NOMO-1 treated with dmso at 0.1 percent for 144 hours (cell line): ENCODE results near the gene BIN1.
"Not testable (repeated sequence)": the region's sequence is repeated elsewhere in the genome, so short reads cannot be mapped to it uniquely, and the experiment has no call there.

Experiments
- DNase-seq: peaks from one replicate; lab custom pipeline; 2025; ENCODE audit not compliant: unreplicated experiment; lab: John Stamatoyannopoulos, UW

The BIN1 gene

DNA sequence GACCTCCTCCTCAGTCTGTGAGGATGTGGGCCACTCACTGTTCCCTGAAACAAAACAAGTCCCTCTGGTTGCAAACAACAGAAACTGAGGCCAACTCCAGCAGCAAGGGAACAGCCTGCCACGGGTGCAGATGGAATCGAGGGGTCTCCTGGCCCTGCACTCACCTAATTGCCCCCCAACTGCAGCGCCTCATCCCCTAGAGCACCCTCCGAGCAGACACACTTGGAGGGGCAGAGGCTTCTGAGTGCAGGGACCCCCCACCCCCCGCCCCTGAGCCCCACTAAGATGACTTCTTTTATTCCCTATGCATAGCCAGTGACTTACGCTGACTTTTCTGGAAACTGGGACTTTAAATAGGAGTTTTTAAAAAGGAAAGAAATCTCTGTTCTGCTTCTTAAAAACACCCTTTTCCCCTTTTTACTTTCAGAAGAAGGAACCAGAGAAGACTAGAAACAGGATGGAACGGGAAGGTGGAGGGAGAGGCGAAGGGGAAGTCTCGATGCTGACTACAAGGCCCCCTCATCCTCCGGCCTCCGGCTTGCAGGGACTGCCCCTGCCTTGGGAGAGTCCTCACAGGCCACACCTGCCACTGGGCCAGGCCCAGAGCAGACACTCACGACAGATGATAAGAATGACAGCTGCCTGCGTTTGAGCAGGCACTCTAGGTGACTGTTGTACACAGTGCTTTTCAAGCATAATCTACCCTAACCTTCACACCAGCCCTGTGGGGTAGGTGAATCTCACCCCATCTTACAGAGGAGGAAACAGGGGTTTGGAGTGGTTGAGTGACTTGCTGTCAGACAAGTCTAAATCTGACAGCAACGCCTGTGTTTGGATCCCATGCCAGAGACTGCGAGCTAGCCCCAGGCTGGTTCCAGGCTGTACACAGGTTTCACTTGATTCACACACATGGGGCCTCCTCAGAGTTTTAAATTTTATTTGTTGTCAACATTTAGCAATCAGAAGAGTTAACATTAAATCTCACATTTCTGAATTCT is 28.2 kb upstream of the BIN1 start:
- DNase-seq: peak; percentile 28

DNA sequence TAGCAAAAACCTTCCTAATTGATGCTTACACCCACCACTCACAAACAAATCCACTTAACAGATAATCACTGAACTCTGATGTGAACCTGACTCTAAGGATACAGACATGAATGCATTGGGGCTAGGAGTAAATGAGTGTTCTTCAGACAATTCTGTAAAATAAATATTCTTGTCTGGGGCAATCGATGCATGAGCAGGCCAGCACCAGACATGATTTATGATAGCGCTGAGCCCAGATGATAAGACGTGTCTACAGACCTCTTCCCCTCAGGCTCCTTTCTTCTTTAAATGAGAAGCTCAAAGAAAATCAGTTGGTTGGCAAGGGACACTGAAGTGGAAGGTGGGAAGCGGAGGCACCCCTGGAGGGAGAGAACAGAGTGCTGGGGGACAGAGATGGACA is 27.3 kb upstream of the BIN1 start:
- no peak for DNase-seq

DNA sequence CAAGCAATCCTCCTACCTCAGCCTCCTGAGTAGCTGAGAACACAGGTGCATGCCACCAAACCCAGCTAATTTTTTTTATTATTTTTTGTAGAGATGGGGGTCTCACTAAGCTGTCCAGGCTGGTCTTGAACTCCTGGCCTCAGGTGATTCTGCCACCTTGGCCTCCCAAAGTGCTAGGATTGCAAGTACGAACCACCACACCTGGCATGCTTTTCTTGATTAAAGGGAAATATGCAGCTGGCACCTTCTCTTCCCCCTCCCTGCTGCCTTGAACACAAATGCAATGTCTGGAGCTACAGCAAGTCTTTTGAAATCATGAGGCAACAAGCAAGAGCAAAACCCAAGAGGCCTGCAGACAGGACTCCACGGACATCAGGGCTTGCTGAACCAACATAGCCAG is 26.8 kb upstream of the BIN1 start:
- no peak for DNase-seq

DNA sequence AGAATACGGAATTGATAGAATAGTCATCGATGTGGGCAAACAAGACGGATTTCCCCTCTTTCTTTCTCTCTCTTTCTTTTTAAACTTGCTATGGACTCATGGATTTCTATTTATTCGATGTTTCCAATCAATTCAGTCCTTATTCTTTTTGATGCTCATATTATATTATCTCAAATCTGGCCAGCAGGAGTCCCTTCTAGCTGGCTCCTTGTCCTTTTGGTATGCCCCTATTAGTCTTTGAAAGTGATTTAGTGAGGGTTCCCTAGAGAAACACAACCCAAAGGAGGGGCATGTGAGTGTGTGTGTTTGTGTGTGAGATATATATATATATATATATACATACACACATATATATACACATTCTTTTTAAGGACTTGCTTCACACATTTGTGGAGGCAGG is 23.5 kb upstream of the BIN1 start:
- DNase-seq: no peak

DNA sequence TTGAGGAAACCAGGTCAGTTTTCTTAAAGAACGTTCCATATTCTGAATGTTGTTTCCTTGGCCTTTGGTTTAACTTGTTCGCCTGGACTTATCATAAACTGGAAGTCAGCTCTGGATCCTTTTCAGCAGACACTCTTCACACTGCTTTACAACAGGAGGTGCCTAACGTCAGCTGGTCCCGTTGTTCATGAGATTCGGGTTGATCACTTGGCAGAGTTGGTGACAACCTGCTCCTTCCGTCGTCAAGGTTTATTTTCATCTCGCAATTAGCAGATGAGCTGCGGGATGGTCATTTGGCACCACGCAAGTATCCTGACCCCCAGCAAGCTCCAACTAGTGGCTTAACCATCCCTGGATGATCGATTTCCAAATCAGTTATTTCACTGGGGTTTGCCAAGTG is 23.0 kb upstream of the BIN1 start:
- DNase-seq: no peak

DNA sequence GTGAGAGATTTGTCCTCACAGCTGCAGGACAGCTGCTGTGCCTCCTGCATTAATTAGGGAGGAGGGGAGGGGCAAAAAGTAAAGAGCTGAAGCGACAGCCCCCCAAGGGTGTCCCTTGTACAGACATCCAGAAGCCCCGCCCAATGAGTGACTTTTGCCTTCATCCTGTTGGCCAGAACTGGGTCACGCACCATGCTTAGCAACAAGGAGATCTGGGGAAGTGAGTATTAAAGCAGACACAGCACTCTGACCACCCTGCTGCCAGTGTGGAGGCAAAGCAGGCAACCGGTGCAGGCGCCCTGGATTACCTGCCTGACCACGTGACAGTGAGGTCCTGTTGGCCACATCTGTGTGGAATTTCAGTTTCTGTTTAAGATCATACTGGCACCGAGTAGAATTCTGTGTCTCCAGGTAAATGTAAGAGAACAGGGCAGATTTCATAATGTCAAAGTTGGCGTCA is 21.5 kb upstream of the BIN1 start:
- DNase-seq: no peak

DNA sequence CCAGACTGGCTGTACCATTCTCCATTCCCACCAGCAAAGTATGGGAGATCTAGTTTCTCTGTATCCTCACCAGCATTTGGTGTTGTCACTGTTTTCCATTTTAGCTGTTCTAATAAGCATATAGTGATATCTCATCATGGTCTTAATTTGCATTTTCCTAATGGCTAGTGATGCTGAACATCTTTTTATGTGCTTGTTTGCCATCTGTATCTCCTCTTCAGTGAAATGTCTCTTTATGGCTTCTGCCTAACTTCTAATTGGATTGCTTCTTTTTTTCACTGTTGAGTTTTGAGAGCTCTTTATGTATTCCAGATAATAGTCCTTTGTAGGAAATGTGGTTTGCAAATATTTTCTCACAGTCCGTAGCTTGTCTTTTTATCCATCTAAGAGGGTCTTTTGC is 18.9 kb upstream of the BIN1 start:
- DNase-seq: no peak

DNA sequence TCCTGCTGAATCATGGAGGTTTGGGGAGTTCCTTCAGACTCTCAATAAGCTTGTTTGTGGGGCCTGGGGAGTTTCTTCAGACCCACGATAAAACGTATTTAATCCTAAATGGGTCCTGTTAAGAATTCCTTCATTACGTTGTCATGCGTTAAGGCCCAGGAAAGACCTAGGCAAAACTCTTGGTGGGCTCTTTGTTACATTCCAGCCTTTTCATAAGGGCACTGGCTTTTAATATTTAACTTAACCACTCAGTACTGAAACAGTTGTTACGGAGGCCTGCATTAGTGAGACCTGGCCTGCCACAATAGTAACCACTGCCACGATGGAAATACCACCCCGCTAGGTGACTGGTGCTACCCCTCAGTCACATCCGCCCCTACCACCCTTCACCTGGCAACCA is 17.5 kb upstream of the BIN1 start:
- no peak for DNase-seq

DNA sequence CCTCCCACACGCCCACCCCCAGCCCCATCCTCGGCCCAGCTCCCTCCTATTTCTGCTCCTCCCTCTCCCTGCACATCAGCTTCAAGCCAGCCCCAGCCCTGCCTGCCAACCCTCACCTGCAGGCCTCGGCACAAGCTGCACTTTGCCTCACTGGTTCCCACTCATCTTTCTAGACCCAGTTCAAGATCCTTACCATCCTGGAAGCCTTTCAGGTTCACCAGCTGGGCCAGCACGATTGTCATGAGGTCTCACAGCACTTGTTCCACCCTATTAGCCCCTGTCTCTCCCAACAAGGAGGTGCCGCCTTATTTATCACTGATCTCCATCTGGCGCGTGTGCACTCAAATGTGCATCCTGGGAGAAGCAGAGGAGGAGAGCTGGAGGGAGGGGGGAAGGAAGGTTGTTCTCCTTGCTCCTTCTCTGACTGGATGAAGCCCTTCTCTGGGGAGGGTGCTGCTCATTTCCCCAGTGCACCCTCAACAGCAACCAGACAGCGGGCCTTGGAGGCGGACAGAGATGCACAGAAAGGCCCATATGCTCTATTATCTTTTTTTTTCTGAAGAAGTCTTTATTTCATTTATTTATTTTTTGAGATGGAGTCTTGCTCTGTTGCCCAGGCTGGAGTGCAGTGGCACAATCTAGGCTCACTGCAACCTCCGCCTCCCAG is 15.5 kb upstream of the BIN1 start:
- DNase-seq: no peak

DNA sequence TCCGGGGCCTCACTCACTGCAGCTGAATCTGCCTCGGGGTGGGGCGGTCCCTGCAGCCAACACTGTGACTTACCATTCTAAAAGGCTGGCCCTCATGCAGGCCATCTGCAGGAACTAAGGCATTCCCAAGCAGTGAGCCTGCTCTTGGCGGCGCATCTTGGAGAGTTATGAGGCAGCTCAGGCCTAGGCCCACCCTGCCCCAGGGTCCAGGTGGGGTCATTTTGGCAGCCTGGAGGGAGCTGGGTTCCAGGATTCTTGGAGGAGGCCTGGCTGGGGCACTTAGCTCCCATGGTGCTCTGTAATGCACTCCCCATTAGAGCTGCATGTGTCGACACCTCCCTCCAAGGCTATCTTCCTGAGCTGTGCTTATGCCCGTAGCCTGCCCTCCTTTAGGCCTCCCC is 14.8 kb upstream of the BIN1 start:
- DNase-seq: no peak

DNA sequence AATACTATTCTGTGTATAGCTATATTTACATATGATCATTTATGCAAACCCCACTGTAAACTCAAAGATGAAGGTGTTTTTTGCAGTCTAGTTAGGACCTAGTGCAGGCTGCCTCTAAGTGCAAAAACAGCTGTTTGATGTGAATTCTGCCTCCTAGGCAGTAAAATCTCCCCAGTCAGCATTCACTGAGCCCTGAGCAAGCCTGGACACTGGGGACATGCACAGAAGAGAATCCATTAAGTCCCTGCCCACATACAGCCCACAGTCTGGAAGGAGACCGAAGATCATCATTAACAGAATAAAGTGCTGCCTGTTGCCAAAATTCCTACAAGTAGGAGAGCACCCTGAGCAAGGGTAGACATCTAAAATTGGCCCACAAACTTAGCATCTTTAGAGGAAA is 14.4 kb upstream of the BIN1 start:
- DNase-seq: no peak

DNA sequence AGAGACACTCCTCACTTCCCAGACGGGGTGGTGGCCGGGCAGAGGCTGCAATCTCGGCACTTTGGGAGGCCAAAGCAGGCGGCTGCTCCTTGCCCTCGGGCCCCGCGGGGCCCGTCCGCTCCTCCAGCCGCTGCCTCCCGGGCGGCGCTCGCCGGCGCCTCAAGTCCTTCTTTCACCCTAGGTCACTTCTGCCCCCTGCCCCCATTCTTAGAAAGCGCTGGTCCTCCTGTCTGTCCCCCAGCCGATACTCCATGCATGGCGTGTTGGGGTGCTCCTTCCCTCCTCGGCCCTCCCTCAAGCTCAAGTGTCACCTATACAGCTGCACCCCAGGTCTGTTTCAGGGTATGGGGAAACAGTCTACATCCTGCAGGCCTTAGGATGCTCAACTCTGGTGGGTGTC is 13.5 kb upstream of the BIN1 start:
- not testable (repeated sequence) for DNase-seq

DNA sequence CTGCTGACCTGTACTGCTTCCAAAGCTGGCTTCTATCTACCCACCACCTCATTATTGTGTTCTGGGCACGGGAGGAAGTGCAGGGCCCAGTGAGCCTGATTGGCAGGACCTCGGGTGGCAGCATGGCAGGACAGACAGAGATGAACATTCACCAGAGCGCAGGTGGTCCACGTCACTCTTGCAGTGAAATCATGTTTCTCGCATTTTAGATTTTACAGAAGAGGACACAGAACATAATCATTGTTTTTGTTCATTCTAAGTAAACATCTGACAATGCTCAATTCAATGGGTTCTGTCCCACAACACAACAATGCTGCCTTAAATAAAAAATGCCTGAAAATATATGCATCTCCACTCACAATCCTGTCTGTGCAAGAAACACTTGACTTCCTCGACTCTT is 11.5 kb upstream of the BIN1 start:
- no peak for DNase-seq

DNA sequence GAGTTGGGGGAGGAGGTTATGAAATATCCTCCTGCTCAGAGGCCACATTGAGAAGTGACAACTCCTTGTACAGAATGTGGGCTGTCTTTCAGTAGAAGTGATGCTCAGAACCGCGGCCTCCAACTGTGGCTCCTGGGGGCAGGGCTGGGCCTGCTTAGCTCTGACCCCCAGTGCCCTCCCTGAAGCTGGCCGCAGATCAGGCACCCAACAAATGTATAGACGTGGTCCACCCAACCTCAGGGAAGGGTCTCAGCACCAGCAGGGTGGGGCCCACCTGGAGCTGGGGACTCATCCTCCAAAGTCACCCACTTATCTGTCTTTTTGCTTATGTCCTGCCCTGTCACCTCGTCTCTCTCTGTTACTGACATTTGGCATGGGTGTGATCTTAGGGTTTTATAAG is 11.1 kb upstream of the BIN1 start:
- DNase-seq: no peak

DNA sequence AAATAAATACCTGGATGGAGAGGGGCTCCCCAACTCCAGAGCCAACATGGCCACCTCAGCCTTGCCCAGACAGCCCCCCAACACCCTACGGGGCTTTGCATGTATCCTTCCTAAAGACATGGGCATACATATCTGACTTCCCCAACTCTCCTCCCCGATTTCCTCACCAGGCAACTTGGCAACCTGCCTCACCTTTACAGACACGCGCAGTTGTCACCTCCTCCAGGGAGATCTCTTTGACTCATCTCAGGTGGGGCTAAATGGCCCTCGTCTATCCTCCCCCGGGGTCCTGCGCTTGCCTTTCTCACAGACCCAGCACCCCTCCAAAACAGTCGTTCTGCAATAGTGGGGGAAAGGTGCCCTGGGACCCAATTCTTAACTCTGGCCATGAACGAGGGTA is 10.6 kb upstream of the BIN1 start:
- no peak for DNase-seq

DNA sequence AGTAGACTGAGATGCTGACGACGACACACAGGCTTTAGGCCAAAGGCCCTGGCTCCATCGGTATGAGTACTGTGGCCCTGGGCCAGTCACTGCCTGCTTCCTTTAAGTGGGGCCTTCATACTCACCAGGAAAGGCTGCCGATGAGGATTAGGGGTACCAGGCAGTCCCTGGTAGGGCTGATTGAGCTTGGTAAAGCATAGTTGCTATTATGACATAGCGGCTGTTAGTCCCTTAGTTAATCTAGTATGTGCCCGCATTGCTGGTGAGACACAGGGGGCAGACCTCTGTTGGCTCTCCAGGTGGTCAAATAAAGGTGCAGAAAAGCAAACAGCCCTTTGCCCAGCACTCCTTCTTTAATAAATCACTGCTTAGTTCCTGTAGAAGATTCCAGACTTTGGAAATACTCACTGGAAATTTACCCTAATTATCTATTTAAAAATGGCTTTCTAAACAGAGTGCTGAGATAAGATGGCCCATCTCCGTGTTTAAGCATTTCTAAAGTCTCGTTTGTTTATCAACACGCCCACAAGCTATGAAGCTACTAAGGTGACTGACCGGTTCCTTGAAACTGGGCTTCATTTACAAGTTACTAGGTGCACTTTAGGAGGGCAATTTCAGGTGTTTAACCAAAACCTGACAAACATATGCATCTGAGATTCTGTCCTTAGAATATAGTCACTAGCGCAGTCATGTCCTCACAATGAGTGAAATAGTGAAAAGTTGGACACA is 8.7 kb upstream of the BIN1 start:
- no peak for DNase-seq

DNA sequence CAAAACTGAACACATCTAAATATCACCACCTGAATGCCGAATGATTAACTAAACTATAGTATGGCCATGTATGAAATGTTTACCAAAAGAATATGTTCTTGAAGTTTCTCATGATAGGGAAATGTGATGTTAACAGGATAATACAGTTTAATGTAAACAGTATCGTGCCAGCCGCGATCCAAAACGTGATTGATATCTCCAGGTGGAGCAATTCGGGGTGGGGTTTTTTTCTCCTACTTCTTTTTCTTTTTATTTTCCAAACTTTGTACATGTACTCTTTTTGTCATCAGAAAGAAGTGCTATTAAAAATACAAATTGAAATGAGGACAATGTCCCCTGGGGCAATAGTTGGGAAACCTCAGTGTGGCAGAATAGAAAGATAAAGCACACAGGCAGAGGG is 4.0 kb upstream of the BIN1 start:
- DNase-seq: no peak

DNA sequence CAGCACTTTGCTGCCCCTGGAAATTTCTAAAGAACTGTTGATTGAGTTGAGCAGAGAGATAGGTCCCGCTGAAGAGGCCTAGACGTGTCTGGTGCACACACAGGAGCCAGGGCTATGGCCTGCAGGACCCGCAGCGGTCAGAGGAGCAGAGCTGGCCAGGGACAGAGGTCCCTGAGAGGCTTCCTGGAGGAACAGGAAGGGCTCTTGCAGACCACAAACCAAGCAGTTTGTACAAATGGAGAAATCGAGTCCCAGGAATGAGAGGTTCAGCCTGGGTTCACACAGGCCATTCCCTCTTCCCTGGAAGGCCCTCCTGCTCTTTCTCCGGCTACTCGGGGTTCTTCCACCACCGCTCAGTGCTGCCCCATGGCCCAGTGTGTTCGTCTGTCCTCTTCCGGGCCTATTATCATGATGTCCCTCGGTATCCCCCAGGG is 1.2 kb upstream of the BIN1 start:
- DNase-seq: no peak

DNA sequence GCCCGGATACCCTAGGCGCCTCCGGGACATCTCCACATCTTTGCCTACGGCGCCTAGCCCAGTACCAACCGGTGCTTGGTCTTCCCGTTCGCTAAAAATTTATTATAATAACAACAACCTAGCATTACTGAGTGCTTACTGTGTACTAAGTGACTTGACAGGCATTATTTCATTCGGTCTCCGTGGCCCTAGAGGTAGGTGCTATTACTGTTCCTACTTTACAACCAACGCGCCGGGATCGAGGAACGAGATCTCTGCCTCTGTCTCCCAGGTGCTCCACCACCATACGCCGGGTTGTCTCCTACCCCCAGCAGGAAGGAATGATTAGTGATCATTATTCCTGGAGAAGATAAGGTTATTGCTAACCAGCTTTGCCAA is 657 bp upstream of the BIN1 start:
- DNase-seq: no peak

DNA sequence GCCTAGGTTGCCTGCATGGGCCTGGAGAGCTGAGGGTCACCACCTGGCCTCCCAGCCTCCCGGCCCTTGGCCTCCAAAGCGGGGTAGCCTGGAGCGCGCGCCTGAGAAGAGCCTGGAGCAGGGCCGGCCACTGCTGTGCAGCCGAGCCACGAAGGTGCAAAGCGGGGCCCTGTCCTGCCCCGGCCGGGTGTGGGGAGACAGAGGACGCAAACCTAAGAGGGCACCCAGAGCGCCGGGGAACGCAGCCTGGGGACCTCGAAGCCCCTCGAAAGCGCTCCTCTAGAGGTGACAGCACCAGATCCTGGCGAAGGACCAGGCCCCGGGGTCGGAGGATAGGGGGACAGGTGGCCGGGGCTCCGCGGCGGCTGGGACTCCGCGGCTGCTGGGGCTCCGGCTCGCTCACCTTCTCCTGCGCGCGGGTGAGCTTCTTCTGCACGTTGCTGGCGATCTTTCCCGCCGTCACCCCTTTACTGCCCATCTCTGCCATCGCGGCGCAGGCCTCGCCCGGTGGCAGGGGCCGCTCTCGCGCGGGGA is 430 bp downstream of the BIN1 start:
- DNase-seq: no peak

DNA sequence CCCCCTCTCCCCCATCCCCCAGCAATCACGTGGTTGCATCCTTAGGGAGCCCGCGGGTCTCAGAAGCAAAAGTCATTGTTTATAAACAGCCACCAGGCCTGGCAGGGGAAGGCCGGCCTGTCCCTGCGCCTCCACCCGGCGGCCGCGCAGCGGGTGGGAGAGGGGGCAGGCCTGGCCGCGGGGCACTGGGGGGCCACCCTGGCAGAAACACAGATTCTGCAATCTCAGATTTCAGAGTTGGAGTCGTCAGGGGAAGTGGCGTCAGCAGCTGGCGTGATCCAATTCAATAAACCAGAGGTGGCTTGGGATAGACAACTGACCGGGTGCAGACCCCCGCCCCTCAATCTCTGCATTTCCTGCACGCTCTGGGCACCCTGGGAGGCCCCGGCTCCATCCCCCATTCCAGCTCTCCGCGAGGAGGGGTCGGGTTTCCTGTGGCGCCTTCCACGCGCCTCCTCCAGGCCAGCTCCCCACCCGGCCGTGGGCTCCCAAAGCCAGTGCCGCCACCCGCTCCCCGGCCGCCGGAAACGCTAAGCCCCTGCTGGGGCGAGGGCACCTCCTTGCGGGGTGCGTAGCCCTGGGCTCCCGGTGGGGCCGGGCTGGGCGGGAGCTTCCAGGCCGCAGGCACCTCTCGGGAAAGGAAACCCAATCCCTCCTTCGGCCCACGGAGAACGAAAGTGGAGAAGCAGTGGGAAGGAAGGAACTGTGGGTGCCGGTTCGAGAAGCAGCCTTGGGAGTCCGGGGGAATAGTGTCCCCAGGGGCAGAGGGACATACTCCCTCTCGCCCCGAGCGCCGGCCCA is 1.1 kb downstream of the BIN1 start:
- no peak for DNase-seq
